ENCODE data around the gene SHROOM3. TPM values are rescaled to one million over a fixed set of nuclear protein-coding genes. Genes with fewer than 3 reads are reported as not detected.

Gene SHROOM3
- total and polyA plus RNA-seq, 10 donors: 0.37 to 23.9 (median 8.3) TPM

- H3K4me1 ChIP-seq: no peaks in the 10 kb centered on the region
- no peak overlapping the region for H3K4me3 ChIP-seq
- WGBS, 5 donors: 70 to 92% (median 76%) methylated on average over 1 of the region's 1 CpG
- no peak for DNase-seq
- no peaks in the 10 kb centered on the region for H3K9me3 ChIP-seq
- H3K27ac ChIP-seq: no peak overlapping the region
- TF ChIP-seq CTCF (IDR thresholded peaks at IDR 0.05 in 8 of 11, conservative IDR thresholded peaks at IDR 0.05 in 3 of 11) (no peak), POLR2A (IDR thresholded peaks at IDR 0.05) (no peak), POLR2AphosphoS5 (IDR thresholded peaks at IDR 0.05) (no peak)
- no peaks in the 10 kb centered on the region for H3K36me3 ChIP-seq
- H3K27me3 ChIP-seq (replicated peaks in 1 of 7): peaks cover 0 to 6% (median 0%) of the 10 kb centered on the region in 7 donors
- intact Hi-C loops (cut with DNase I; ENCODE audit: low total_unique reads): no loop called here
These were observed 160.4 kb downstream of the SHROOM3 start for GRCh38 chr4:76595435-76595834.

GRCh38 chr4:76596713-76597112 lies 161.7 kb downstream of the SHROOM3 start:
- no peak overlapping the region for H3K4me3 ChIP-seq
- 77 to 94% (median 89%) methylated on average over 5 of the region's 5 CpGs for WGBS, 5 donors
- H3K27me3 ChIP-seq (replicated peaks in 1 of 7): peaks cover 0 to 5% (median 0%) of the 10 kb centered on the region in 7 donors
- H3K36me3 ChIP-seq: no peaks in the 10 kb centered on the region
- intact Hi-C loops (cut with DNase I; ENCODE audit: low total_unique reads): no loop called here
- H3K4me1 ChIP-seq: peaks cover 0 to 6% (median under 1%) of the 10 kb centered on the region in 6 donors
- H3K27ac ChIP-seq: peak overlapping the region in 6 of 8 donors; percentile 16 to 55 (median 28)
- no peak for DNase-seq
- no peak for TF ChIP-seq POLR2AphosphoS5 (IDR thresholded peaks at IDR 0.05)
- no peak for TF ChIP-seq POLR2A (IDR thresholded peaks at IDR 0.05)
- no peak for TF ChIP-seq CTCF (IDR thresholded peaks at IDR 0.05 in 8 of 11, conservative IDR thresholded peaks at IDR 0.05 in 3 of 11)
- no peaks in the 10 kb centered on the region for H3K9me3 ChIP-seq

- no peak overlapping the region for H3K4me3 ChIP-seq
- TF ChIP-seq POLR2AphosphoS5 (IDR thresholded peaks at IDR 0.05): no peak
- no peak for TF ChIP-seq CTCF (IDR thresholded peaks at IDR 0.05 in 8 of 11, conservative IDR thresholded peaks at IDR 0.05 in 3 of 11)
- no peak for TF ChIP-seq POLR2A (IDR thresholded peaks at IDR 0.05)
- peaks cover 0 to 6% (median 2%) of the 10 kb centered on the region in 6 donors for H3K4me1 ChIP-seq
- H3K9me3 ChIP-seq: no peaks in the 10 kb centered on the region
- WGBS, 5 donors: 35 to 52% (median 41%) methylated on average over 5 of the region's 5 CpGs
- no peaks in the 10 kb centered on the region for H3K36me3 ChIP-seq
- DNase-seq: no peak
- no peaks in the 10 kb centered on the region for H3K27me3 ChIP-seq (replicated peaks in 1 of 7)
- peak overlapping the region in 4 of 8 donors; percentile 22 to 55 (median 38) for H3K27ac ChIP-seq
- intact Hi-C loops (cut with DNase I; ENCODE audit: low total_unique reads): no loop called here
These were observed 162.5 kb downstream of the SHROOM3 start for GRCh38 chr4:76597423-76597979.

- WGBS, 5 donors: 66 to 79% (median 77%) methylated on average over 2 of the region's 2 CpGs
- TF ChIP-seq CTCF (IDR thresholded peaks at IDR 0.05 in 8 of 11, conservative IDR thresholded peaks at IDR 0.05 in 3 of 11): no peak
- TF ChIP-seq POLR2A (IDR thresholded peaks at IDR 0.05): no peak
- TF ChIP-seq POLR2AphosphoS5 (IDR thresholded peaks at IDR 0.05): no peak
- no peaks in the 10 kb centered on the region for H3K27me3 ChIP-seq (replicated peaks in 1 of 7)
- no peak for DNase-seq
- peaks cover 0 to 6% (median 2%) of the 10 kb centered on the region in 6 donors for H3K4me1 ChIP-seq
- intact Hi-C loops (cut with DNase I; ENCODE audit: low total_unique reads): no loop called here
- H3K4me3 ChIP-seq: no peak overlapping the region
- H3K36me3 ChIP-seq: no peaks in the 10 kb centered on the region
- H3K9me3 ChIP-seq: no peaks in the 10 kb centered on the region
- no peak overlapping the region for H3K27ac ChIP-seq
These were observed 165.4 kb downstream of the SHROOM3 start for GRCh38 chr4:76600447-76600846.
